HepG2 (cell line): ENCODE measurements around the gene MRPS7.

Experiments used
- HCFC1 ChIP-seq: fragments of 150-350 bp; IDR thresholded peaks from 2 replicates; pipeline ENCODE4 v1.6.1; 2014; ENCODE audit warnings: low read depth, low read length
- HMG20B ChIP-seq: conservative IDR thresholded peaks from 2 replicates; pipeline ENCODE4 v1.6.1; 2016; ENCODE audit warnings: missing genetic modification reagents, missing compliant biosample characterization
- HOXA9 ChIP-seq: sonication (generic); formaldehyde crosslinking; IDR thresholded peaks from 2 replicates; pipeline ENCODE4 v1.8.1; 2022; ENCODE audit warnings: missing genetic modification reagents, mild to moderate bottlenecking, moderate library complexity, borderline replicate concordance
- KDM5A ChIP-seq: fragments of 200-600 bp; sonication (generic); IDR thresholded peaks from 2 replicates; pipeline ENCODE4 v1.7.0; 2018; ENCODE audit warnings: antibody characterized with exemption, mild to moderate bottlenecking, low read length, borderline replicate concordance
- MLX ChIP-seq: IDR thresholded peaks from 2 replicates; pipeline ENCODE4 v1.6.1; 2016
- YY1 ChIP-seq: IDR thresholded peaks from 2 replicates; pipeline ENCODE4 v1.6.1; 2011; ENCODE audit warnings: low read length, low read depth, moderate library complexity, mild to moderate bottlenecking; ENCODE audit not compliant: insufficient read depth, insufficient replicate concordance
- ZNF263 ChIP-seq: sonication (generic); formaldehyde crosslinking; IDR thresholded peaks from 2 replicates; pipeline ENCODE4 v1.4.0; 2020; ENCODE audit warnings: missing genetic modification reagents
- ZNF780A ChIP-seq: sonication (generic); formaldehyde crosslinking; IDR thresholded peaks from 2 replicates; pipeline ENCODE4 v1.8.0; 2022; ENCODE audit warnings: mild to moderate bottlenecking, missing genetic modification reagents, moderate library complexity
- TF ChIP-seq, protein P1 (sequence below): sonication (generic); formaldehyde crosslinking; IDR thresholded peaks from 2 replicates; pipeline ENCODE4 v1.5.0; 2020; ENCODE audit warnings: mild to moderate bottlenecking, missing genetic modification reagents, moderate library complexity
- TF ChIP-seq, protein P2 (sequence below): sonication (generic); formaldehyde crosslinking; IDR thresholded peaks from 2 replicates; pipeline ENCODE4 v1.4.0; 2020; ENCODE audit warnings: missing genetic modification reagents, borderline replicate concordance

- TF ChIP-seq HMG20B (CRISPR knock-in tag), result no peak
- no peak for TF ChIP-seq ZNF263 (CRISPR knock-in tag)
- no peak for TF ChIP-seq MLX (CRISPR knock-in tag)
- TF ChIP-seq YY1, result no peak
- no peak for TF ChIP-seq HCFC1
- TF ChIP-seq KDM5A, result no peak
- TF ChIP-seq HOXA9, result no peak
- TF ChIP-seq, protein P1, sequence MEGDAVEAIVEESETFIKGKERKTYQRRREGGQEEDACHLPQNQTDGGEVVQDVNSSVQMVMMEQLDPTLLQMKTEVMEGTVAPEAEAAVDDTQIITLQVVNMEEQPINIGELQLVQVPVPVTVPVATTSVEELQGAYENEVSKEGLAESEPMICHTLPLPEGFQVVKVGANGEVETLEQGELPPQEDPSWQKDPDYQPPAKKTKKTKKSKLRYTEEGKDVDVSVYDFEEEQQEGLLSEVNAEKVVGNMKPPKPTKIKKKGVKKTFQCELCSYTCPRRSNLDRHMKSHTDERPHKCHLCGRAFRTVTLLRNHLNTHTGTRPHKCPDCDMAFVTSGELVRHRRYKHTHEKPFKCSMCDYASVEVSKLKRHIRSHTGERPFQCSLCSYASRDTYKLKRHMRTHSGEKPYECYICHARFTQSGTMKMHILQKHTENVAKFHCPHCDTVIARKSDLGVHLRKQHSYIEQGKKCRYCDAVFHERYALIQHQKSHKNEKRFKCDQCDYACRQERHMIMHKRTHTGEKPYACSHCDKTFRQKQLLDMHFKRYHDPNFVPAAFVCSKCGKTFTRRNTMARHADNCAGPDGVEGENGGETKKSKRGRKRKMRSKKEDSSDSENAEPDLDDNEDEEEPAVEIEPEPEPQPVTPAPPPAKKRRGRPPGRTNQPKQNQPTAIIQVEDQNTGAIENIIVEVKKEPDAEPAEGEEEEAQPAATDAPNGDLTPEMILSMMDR, result no peak
- TF ChIP-seq, protein P2, sequence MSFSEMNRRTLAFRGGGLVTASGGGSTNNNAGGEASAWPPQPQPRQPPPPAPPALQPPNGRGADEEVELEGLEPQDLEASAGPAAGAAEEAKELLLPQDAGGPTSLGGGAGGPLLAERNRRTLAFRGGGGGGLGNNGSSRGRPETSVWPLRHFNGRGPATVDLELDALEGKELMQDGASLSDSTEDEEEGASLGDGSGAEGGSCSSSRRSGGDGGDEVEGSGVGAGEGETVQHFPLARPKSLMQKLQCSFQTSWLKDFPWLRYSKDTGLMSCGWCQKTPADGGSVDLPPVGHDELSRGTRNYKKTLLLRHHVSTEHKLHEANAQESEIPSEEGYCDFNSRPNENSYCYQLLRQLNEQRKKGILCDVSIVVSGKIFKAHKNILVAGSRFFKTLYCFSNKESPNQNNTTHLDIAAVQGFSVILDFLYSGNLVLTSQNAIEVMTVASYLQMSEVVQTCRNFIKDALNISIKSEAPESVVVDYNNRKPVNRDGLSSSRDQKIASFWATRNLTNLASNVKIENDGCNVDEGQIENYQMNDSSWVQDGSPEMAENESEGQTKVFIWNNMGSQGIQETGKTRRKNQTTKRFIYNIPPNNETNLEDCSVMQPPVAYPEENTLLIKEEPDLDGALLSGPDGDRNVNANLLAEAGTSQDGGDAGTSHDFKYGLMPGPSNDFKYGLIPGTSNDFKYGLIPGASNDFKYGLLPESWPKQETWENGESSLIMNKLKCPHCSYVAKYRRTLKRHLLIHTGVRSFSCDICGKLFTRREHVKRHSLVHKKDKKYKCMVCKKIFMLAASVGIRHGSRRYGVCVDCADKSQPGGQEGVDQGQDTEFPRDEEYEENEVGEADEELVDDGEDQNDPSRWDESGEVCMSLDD, result no peak
- no peak for TF ChIP-seq ZNF780A (CRISPR knock-in tag)
Observed at GRCh38 chr17:75227729-75228128, 34.0 kb upstream of the MRPS7 start.
